Pulmonary artery endothelial cell (primary cell): ENCODE data around the gene CGRRF1. TPM values are rescaled to one million over a fixed set of nuclear protein-coding genes. Genes with fewer than 3 reads are reported as not detected.

Source experiments
- DNase-seq: peaks from one replicate; pipeline ENCODE4 v3.0.0-alpha.2; 2011; ENCODE audit warnings: low read depth, low spot score
- total RNA-seq: library from RNA; depleted of rRNA; stranded (reverse); fragments of >200 nt; gene quantifications from 2 replicates; pipeline ENCODE4 v1.2.3, GENCODE V29; 2014

CGRRF1 gene
- total RNA-seq, 1 donor from 2014 or later = 9.0 TPM

DNA sequence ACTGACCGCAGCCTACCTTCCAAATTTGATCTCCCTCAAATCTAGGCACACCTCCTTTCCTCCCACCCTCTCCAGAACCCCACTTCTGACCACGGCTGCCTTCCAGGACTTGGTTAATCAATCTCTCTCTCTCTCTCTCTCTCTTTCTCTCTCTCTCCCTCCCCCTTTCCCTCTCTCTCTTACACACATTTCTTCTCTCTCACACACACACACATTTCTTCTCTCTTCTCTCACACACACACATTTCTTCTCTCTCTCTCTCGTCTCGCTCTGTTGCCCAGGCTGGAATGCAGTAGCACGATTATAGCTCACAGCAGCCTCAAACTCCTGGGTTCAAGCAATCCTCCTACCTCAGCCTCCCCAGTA lies 20.4 kb upstream of the CGRRF1 start:
- no peak for DNase-seq

GRCh38 chr14:54489731-54490444 lies 19.8 kb upstream of the CGRRF1 start:
- DNase-seq = no peak

DNA sequence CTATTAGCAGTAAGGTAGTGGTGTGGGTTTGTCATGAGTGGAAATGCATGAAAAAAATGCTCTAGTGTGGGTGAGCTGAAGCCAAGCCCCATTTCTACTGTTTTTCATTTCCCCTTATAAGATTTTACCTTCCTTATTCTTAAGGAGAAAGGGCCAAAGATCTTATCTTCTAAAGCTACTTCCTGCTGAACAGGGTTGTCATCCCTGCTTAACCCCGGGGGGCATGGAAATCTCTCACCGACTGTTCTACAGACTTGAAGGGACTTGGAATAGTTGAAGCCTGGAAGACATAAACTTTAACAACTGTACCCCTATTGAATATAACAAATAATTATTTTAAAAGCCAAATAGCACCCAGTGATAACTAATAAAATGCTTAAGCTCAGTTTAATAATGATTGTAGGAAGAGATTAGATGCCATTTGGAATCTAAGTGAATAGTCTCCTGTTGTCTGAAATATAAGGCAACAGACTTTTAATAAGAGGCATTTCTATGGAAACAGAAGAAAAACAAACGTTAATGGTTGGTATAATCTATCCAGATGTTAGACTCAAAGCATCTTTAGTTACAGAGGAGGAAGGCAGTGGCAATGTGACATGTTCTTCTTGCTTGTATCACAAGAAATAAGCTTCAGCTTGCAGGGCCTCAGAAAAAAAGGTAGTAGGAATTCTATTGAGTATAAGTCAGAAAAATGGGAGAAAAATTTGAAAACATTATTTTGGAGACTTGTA lies 19.1 kb upstream of the CGRRF1 start:
- DNase-seq = no peak

GRCh38 chr14:54493293-54493692 lies 16.4 kb upstream of the CGRRF1 start:
- DNase-seq = no peak

GRCh38 chr14:54497224-54497623 lies 12.5 kb upstream of the CGRRF1 start:
- no peak for DNase-seq

DNA sequence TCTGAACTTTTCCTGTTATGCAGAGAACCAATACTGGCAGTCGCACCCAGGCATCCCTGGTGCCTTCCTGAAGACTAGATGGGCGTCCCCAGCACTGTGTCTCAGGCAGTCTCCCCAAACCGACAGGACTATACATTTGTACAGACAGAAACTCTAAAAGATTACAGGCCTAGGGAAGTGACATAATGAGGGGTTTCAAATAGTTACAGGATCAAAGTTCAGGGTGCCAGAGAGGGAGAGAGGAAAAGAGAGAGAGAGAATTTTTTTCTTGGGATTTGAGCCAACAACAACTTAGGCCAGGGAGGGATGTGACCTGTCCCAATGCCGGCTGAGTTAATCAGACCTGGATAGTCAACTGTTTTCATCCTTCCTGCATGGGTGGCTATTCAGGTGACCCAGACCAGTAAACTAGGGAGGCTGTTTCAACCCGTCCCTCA lies 11.6 kb upstream of the CGRRF1 start:
- DNase-seq = no peak

GRCh38 chr14:54498579-54498978 lies 11.1 kb upstream of the CGRRF1 start:
- DNase-seq = no peak

DNA sequence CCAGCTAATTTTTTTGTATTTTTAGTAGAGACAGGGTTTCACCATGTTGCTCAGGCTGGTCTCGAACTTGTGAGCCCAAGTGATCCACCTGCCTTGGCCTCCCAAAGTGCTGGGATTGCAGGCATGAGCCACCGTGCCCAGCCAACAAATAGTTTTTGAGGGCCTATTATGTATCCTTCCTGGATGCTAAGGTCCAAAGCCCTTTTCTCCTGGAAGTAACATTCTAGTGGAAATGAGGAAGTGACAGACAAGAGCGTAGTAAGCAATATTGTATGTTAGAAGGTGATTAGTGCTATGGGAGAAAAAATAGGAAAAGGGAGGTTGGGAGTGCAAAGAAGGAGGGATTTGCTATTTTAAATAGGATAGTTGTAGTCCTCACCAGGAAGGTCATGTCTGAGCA lies 9.0 kb upstream of the CGRRF1 start:
- DNase-seq = no peak

- DNase-seq = no peak
Measured at GRCh38 chr14:54501480-54501879, 8.2 kb upstream of the CGRRF1 start.

GRCh38 chr14:54502602-54503001 lies 7.1 kb upstream of the CGRRF1 start:
- no peak for DNase-seq

- DNase-seq = no peak
Measured at GRCh38 chr14:54503486-54503885, 6.2 kb upstream of the CGRRF1 start.

- DNase-seq = no peak
Measured at GRCh38 chr14:54512393-54512792, 2.7 kb downstream of the CGRRF1 start.

DNA sequence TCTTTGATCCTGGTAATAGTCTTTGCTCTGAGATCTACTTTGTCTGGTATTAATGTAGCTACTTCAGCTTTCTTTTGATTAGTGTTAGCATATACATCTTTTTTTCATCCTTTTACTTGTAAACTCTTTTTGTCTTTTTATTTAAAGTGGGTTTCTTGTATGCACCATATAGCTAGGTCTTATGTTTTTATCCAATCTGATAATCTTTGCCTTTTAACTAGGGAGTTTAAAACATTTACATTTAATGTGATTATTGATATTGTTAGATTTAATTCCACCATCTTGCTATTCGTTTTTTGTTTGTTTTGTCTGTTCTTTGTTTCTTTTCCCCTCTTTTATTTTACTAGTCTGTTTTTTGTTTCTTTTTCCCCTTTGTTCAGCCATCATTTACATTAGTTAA lies 6.0 kb downstream of the CGRRF1 start:
- no peak for DNase-seq

DNA sequence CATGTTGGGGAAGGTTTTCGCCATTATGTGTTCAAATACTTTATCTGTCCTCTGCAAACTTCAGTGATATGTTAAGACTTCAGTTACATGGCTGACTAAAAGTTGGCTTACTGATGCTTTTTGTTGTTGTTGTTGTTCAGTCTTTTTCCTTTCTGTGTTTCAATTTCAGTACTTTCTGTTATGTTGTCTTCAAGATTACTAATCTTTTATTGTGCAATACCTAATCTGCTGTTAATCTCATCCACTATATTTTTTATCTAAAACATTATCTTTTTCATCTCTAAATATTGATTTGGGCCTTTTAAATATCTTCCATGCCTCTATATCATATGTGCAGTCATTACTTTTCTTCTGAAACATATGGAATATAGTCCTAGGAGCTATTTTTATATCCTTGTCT lies 7.0 kb downstream of the CGRRF1 start:
- DNase-seq = no peak

- no peak for DNase-seq
Measured at GRCh38 chr14:54524410-54524809, 14.7 kb downstream of the CGRRF1 start.

DNA sequence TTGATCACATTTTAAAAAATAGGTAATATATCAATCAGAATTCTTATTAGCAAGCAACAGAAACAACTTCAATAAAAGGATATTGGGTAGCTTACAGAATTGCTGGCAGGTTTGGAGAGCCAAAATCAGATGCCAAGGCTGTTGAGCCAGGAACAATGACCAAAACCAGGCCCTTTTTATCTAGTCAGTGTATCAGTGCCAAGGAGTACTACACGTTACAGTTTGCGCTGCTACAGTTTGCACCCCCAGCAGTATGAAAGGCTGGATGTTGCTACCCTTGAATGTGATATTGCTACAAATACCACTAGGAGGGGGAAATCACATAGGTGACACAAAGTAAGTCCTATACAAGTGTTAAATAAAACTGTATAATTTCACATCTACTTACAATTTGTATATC lies 19.3 kb downstream of the CGRRF1 start:
- no peak for DNase-seq

DNA sequence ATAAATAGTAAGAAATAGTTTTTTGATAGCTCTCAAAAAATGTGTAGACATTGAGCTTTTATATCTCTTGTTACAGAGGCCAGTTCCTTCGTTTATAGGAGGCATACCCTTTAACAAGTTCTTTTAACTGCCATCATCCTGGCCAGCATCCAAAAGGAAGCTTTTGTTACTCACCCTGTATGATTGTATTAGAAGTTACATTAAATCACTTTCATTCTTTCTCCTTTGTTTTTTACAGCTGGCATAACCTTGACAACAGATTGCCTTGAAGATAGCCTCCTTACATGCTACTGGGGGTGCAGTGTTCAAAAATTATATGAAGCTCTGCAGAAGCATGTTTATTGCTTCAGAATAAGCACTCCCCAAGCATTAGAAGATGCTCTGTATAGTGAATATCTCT lies 20.1 kb downstream of the CGRRF1 start:
- peak; percentile 78 for DNase-seq

DNA sequence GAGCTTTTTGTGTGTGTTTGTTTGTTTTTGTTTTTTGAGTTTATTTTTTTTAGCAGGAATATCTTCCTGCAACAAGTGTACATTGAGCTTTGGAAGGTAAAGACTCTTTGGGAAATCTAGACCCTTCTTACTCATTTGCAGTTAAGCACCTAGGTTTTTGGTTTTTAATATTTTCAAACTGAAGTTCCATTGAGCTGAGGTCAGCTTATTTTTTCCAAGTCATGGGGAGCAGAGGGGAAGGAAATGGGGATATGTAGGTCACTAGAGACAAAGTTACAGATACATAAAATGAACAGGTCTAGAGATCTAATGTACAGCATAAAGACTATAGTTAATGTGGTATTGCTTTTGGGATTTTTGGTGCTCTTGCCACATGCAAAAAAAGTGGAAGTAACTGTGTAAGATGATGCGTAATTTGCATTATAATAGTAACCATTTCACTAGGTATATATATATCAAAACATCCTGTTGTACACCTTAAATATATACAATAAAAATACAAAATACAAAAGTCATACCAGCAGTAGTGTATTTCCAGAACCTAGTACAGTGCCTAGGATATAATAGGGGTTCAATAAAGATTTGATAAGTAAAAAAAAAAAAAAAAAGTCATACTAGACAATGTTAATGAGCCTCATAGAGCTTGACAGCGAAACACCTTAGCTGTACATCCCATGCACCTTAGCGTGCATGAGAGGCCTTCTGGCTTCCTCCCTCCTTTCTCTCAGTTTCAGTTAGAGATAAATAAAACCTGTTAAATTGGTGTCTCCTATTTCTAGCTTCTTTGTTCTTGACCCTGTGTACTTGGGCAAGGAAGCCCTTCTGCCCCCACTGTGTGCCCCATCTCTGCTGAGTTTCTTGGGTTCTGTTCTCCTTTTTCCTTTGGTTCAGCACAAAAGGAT lies 22.7 kb downstream of the CGRRF1 start:
- no peak for DNase-seq

DNA sequence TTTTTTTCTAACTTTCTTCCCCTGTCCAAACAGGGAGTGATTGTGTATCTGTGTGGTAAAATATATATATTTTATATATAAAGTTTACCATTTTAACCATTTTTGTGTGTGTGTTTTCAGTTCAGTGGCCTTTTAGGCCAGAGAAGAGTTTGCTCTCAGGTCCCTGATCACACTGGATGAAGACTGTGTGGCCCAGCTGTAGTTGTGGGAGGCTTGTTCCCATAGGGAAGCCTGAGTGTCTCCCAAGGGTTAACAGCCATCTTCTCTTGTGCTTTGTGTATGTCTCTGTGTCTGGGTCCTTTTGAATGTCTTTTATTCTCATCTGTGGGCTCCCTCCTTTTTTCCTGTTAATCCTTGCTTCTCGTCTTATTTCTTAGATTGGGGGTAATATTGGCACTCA lies 23.4 kb downstream of the CGRRF1 start:
- DNase-seq = no peak

DNA sequence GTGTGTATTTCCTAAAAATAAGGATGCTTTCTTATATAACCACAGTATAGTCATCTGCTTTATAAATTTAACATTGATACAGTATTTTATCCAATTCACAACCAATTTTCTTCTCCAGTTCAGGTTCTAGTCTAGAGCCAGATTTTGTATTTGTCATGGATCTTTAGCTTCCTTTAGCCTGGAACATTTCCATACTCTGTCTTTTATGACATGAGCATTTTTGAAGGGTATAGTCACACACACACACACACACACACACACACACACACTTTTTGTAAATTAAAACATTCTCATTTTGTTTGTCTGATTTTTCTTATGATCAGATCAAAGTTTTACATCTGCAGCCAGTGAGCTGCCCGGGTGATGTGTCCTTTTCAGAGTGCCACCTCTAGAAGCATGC lies 25.4 kb downstream of the CGRRF1 start:
- DNase-seq = no peak

GRCh38 chr14:54535646-54536045 lies 25.9 kb downstream of the CGRRF1 start:
- DNase-seq = no peak

- no peak for DNase-seq
Measured at GRCh38 chr14:54537651-54538050, 27.9 kb downstream of the CGRRF1 start.
